HAP-1 (cell line): ENCODE data around the gene CARD14.
"Not testable (repeated sequence)": the region's sequence is repeated elsewhere in the genome, so short reads cannot be mapped to it uniquely, and the experiment has no call there.

Experiments
- DNase-seq, 2 experiments: peaks; one replicate each; pipeline ENCODE4 v3.0.0-alpha.2; 2016 to 2020; ENCODE audit warnings: low spot score in 2 of 2
- H3K27me3 ChIP-seq: fragments of 250-450 bp; sonication (Bioruptor Pico); 2 replicates; pipeline ENCODE4 v1.5.1; 2020; ENCODE audit warnings: low read depth, mild to moderate bottlenecking, moderate library complexity
- H3K36me3 ChIP-seq: fragments of 250-450 bp; sonication (Bioruptor Pico); replicated peaks from 2 replicates; pipeline ENCODE4 v1.5.1; 2020; ENCODE audit warnings: mild to moderate bottlenecking
- H3K4me1 ChIP-seq: fragments of 250-450 bp; sonication (Bioruptor Pico); 2 replicates; pipeline ENCODE4 v1.5.1; 2020; ENCODE audit warnings: mild to moderate bottlenecking
- H3K4me3 ChIP-seq: fragments of 250-450 bp; sonication (Bioruptor Pico); 2 replicates; pipeline ENCODE4 v1.5.1; 2020; ENCODE audit warnings: mild to moderate bottlenecking, moderate library complexity
- H3K9me3 ChIP-seq: fragments of 250-450 bp; sonication (Bioruptor Pico); 2 replicates; pipeline ENCODE4 v1.5.1; 2020; ENCODE audit warnings: mild to moderate bottlenecking, moderate library complexity
- in situ Hi-C: fragments of 300-500 bp; cut with MboI; formaldehyde crosslinking; loops from 3 replicates; pipeline ENCODE4 v1.14.3; 2020; ENCODE audit warnings: low sequenced_read_pairs, inconsistent platforms, mixed read lengths

CARD14 gene

DNA sequence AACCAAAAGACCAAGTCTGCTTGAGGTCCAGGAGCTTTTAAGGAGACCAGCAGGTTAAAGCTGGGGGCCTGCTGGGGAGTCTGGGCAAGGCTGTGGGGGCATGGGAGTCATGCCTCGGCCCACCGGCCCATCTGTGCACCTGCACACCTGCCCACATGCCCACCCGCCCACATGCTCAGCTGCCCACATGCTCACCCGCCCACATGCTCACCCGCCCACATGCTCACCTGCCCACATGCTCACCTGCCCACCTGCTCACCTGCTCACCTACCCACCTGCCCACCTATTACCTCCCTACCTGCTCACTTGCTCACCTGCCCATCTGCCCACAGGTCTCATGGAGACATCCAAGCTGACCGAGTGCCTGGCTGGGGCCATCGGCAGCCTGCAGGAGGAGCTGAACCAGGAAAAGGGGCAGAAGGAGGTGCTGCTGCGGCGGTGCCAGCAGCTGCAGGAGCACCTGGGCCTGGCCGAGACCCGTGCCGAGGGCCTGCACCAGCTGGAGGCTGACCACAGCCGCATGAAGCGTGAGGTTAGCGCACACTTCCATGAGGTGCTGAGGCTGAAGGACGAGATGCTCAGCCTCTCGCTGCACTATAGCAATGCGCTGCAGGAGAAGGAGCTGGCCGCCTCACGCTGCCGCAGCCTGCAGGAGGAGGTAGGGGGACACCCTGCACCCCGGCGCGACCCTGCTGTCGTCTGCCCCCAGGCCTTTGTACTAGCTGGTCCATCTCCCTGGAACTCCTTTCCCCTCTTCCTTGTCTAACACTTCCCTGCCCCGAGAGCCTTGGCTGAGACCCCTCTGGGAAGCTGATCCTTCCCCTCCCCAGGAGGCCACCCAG is 14.0 kb downstream of the CARD14 start:
- no peak for DNase-seq
- H3K4me3 ChIP-seq: no peak overlapping the region
- in situ Hi-C loops: no loop called here
- H3K4me1 ChIP-seq: no peaks in the 10 kb centered on the region
- H3K36me3 ChIP-seq: no peaks in the 10 kb centered on the region
- H3K27me3 ChIP-seq: no peaks in the 10 kb centered on the region
- H3K9me3 ChIP-seq: no peaks in the 10 kb centered on the region

DNA sequence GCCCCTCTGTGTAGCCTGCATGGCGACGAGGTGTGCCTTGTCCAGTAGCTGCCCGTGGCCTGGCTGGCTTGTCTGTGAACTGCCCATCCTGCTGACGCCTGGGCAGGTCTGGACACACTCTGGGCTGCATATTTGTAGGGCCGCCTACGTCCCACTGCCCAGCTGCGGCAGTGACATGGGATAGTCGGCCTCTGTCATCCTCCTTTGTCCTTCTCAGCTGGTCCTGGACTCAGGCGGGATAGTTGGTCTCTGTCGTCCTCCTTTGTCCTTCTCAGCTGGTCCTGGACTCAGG is 14.5 kb downstream of the CARD14 start:
- in situ Hi-C loops: no loop called here
- Histone ChIP-seq H3K36me3 (no peaks in the 10 kb centered on the region), H3K9me3 (no peaks in the 10 kb centered on the region), H3K4me3 (no peak overlapping the region), H3K27me3 (no peaks in the 10 kb centered on the region), H3K4me1 (no peaks in the 10 kb centered on the region)
- DNase-seq: no peak

DNA sequence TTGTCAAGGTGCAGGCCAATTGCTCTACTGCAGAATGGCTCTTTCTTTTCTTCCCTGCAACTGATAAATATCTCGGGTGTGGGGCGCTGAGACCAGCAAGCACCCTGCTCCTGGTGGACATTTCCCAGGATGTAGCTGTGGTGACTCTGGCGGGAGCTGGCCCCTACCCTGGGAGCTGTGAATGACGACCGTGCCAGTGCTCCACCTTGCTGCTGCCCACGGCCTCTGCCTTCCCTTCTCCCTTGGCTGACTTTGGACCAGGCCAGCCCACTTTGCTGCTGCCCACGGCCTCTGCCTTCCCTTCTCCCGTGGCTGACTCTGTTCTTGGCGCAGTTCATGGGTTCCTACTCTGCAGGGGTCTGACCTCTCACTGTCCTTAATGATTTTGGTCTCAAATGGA is 16.1 kb downstream of the CARD14 start:
- Histone ChIP-seq H3K4me1 (no peaks in the 10 kb centered on the region), H3K4me3 (no peak overlapping the region), H3K9me3 (no peaks in the 10 kb centered on the region), H3K36me3 (no peaks in the 10 kb centered on the region), H3K27me3 (no peaks in the 10 kb centered on the region)
- no peak for DNase-seq
- in situ Hi-C loops: no loop called here

DNA sequence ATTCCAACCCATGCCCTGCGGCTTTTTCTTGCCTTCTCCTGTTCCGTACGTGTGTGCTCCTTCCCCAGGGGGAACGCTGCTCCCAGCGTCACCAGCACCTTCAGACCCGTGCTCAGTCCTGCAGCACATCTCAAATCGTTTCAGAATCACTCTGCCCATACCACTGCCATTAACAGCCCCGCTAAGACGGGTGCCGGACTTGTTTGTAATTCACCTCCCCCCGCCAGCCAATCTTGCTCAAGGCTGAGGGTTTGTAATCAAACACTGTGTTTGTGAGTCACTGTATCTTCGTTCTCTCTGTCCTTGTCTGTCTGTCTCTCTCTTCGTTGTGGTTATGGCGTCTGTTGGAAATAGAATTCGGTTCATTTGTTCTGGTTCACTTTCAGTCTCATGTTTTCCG is 17.3 kb downstream of the CARD14 start:
- Histone ChIP-seq H3K4me1 (no peaks in the 10 kb centered on the region), H3K27me3 (no peaks in the 10 kb centered on the region), H3K9me3 (no peaks in the 10 kb centered on the region), H3K4me3 (no peak overlapping the region), H3K36me3 (no peaks in the 10 kb centered on the region)
- no peak for DNase-seq
- in situ Hi-C loops: no loop called here

DNA sequence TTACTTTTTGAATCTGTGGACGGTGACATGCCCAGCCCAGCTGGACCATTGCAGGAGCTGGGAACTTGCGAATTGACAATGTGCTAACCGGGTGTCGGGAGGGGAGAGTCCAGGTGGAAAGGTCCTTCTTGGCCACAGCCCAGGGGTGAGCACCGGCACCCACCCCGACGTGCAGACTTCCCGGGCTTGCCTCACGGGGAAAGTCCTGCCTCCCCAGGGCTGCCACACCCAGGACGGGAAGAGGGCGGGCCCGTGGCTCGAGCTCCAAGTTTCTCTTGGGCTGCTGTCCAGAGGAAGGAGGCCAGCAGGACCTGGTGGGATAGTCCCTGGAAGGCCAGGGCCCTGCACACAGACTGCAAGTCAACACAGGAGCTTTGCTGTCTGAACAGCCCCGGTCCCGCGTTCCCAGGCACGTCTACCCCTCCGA is 17.7 kb downstream of the CARD14 start:
- Histone ChIP-seq H3K36me3 (no peaks in the 10 kb centered on the region), H3K4me1 (no peaks in the 10 kb centered on the region), H3K4me3 (no peak overlapping the region), H3K27me3 (no peaks in the 10 kb centered on the region), H3K9me3 (no peaks in the 10 kb centered on the region)
- DNase-seq: no peak
- in situ Hi-C loops: no loop called here

DNA sequence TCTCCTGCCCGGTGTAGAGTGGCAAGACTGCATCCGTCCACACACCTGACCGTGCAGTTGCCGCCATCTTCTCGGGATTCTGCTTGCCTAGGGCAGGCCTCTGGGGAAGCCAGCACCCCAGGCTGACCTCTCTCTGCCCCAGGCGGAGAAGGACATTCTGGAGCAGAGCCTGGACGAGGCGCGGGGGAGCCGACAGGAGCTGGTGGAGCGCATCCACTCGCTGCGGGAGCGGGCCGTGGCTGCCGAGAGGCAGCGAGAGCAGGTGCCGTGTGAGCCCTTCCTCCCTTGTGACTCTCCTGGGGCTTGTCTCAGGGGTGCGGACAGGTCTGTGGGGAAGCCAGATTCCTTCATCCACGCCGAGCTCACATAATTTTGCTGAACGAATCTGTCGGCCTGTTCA is 19.8 kb downstream of the CARD14 start:
- in situ Hi-C loops: no loop called here
- H3K9me3 ChIP-seq: no peaks in the 10 kb centered on the region
- H3K27me3 ChIP-seq: no peaks in the 10 kb centered on the region
- DNase-seq: no peak
- no peak overlapping the region for H3K4me3 ChIP-seq
- H3K36me3 ChIP-seq: no peaks in the 10 kb centered on the region
- no peaks in the 10 kb centered on the region for H3K4me1 ChIP-seq

DNA sequence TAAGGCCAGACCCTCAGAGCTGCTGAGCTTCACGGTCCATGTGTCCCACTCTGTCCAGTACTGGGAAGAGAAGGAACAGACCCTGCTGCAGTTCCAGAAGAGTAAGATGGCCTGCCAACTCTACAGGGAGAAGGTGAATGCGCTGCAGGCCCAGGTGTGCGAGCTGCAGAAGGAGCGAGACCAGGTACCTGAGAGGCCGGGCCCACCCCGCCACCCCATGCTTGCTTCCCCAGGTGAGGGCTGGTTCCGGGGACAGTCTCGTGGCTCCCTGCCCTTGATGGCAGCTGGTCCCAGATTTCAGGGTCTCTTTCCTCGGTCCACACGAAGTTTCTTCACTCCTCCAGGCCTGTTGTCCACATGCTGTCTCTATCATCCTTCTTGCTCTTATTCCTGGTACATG is 20.9 kb downstream of the CARD14 start:
- in situ Hi-C loops: no loop called here
- H3K4me3 ChIP-seq: no peak overlapping the region
- no peaks in the 10 kb centered on the region for H3K27me3 ChIP-seq

DNA sequence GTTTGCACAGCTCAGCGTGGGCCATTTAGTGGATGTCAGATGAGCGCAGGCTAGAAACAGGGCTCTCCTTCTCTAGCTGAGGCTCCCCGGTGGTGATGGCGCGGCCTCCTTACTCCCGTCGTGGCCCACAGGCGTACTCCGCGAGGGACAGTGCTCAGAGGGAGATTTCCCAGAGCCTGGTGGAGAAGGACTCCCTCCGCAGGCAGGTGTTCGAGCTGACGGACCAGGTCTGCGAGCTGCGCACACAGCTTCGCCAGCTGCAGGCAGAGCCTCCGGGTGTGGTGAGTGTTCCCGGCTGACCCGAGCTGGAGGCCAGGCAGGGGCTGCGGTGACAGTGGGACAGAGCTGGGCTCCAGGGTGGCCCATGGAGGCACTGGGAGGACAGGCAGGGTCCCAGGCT is 21.4 kb downstream of the CARD14 start:
- no peaks in the 10 kb centered on the region for H3K9me3 ChIP-seq
- H3K4me3 ChIP-seq: no peak overlapping the region
- no peaks in the 10 kb centered on the region for H3K27me3 ChIP-seq
- in situ Hi-C loops: no loop called here
- H3K4me1 ChIP-seq: no peaks in the 10 kb centered on the region
- DNase-seq: no peak
- no peaks in the 10 kb centered on the region for H3K36me3 ChIP-seq

More for the DNA sequence above, 20.9 kb downstream of the CARD14 start:
- DNase-seq: no peak
- Histone ChIP-seq H3K36me3 (no peaks in the 10 kb centered on the region), H3K9me3 (no peaks in the 10 kb centered on the region), H3K4me1 (no peaks in the 10 kb centered on the region)

DNA sequence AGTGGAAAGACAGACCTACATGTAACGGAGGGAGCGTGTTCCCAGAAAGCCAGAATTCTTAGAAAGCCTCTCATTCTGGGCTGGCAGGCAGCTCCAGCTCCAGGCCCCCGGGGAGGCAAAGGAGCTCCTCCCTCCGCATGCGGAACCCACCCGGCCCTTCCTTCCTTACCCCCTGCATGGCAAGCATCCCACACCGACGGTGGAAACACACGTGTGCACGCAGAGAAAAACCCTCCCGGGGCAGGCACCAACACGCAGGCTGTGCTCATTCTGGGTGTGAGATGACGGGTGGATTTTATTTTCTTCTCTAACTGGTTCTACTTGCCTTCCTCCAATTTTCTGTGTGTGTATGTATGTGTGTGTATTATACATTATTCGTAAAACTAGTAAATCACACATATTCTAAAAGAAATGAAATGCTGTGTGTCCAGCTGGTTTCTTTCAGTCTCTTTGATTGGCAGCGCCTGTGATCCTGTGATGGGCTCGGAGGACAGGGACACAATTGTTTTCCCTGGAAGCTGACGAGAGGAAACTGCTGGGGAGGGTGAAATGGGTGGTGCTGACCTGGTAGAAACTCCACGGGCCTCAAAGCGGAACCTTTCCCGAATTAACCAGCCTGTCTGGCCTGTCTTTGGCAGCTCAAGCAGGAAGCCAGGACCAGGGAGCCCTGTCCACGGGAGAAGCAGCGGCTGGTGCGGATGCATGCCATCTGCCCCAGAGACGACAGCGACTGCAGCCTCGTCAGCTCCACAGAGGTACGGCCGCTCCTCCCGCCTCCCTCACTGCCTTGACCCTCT is 22.2 kb downstream of the CARD14 start:
- H3K27me3 ChIP-seq: no peaks in the 10 kb centered on the region
- H3K4me3 ChIP-seq: no peak overlapping the region
- no peaks in the 10 kb centered on the region for H3K4me1 ChIP-seq
- DNase-seq: no peak
- in situ Hi-C loops: no loop called here
- H3K9me3 ChIP-seq: no peaks in the 10 kb centered on the region
- H3K36me3 ChIP-seq: no peaks in the 10 kb centered on the region

DNA sequence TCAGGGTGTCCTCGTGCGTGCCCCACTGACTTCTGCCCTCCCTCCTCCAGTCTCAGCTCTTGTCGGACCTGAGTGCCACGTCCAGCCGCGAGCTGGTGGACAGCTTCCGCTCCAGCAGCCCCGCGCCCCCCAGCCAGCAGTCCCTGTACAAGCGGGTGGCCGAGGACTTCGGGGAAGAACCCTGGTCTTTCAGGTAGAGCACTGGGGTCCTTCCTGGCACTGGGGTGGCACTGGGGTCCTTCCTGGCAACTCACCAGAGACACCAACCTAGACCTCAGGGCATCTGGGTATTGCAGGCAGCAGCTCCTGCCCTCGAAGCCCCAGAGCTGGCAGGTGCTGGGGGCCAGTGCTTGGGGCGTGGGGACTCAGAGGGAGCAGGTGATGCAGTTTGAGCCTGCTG is 25.3 kb downstream of the CARD14 start:
- Histone ChIP-seq H3K4me1 (no peaks in the 10 kb centered on the region), H3K4me3 (no peak overlapping the region), H3K27me3 (no peaks in the 10 kb centered on the region), H3K36me3 (no peaks in the 10 kb centered on the region), H3K9me3 (no peaks in the 10 kb centered on the region)
- in situ Hi-C loops: no loop called here
- no peak for DNase-seq

DNA sequence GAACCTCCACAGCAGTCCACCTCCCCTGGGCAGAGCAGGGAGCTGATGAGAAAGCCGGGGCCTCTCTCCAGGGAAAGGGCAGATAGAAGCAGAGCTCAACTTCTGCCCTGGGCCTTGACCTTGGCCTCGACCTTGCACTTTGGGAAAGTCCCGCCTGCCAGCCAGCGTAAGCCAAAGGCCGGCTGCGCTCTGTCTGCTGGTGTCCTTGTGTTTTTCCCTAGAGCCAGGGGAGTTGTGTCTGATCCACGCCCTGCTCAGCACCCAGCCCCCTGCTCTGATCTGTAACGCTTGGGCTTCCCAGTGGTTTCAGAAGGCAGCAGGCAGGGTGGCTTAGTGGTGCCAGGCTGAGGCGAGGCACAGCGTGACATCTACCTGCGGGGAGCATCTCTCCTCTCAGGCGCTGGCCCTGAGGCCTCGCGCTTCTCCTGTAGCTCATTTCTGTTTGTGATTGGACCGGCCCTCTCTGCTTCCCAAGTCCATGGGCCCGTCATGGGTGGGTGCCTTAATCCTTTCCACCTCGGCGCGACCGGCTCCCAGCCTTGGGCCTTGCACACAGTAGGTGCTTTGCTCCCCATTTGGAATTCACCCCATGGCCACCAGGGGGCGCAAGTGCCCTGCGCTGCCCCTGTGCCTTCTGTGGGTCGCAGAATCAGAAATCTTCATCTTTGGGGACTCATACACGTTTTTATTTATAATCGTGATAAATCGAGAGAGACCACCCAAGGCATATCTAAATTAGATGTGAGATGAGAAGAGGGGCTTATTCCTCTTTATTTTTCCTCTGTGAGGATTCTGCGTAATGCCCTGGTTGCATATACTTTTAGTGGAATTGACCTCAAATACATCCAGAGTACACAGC is 26.1 kb downstream of the CARD14 start:
- in situ Hi-C loops: no loop called here
- Histone ChIP-seq H3K4me1 (no peaks in the 10 kb centered on the region), H3K36me3 (no peaks in the 10 kb centered on the region), H3K4me3 (no peak overlapping the region), H3K9me3 (no peaks in the 10 kb centered on the region), H3K27me3 (no peaks in the 10 kb centered on the region)
- peak in 1 of 2 experiments; percentile 45 for DNase-seq

DNA sequence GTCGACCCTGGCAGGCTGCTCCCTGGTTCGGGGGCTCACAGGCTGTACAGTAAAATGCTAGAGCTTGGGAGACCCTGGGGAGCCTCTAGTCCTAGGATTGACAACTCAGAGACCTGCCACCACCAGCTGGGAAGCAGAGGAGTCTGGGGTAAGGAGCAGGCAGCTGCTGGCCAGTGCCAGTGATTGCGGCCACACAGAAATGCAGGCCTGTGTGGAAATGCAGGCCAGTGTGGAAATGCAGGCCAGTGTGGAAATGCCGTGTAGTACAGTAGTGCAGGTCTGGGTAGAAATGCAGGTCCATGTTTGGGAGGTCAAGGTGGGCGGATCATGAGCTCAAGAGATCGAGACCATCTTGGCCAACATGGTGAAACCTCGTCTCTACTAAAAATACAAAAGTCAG is 26.8 kb downstream of the CARD14 start:
- H3K36me3 ChIP-seq: no peaks in the 10 kb centered on the region
- DNase-seq: no peak
- H3K27me3 ChIP-seq: no peaks in the 10 kb centered on the region
- H3K9me3 ChIP-seq: no peaks in the 10 kb centered on the region
- no peak overlapping the region for H3K4me3 ChIP-seq
- in situ Hi-C loops: no loop called here
- H3K4me1 ChIP-seq: no peaks in the 10 kb centered on the region

DNA sequence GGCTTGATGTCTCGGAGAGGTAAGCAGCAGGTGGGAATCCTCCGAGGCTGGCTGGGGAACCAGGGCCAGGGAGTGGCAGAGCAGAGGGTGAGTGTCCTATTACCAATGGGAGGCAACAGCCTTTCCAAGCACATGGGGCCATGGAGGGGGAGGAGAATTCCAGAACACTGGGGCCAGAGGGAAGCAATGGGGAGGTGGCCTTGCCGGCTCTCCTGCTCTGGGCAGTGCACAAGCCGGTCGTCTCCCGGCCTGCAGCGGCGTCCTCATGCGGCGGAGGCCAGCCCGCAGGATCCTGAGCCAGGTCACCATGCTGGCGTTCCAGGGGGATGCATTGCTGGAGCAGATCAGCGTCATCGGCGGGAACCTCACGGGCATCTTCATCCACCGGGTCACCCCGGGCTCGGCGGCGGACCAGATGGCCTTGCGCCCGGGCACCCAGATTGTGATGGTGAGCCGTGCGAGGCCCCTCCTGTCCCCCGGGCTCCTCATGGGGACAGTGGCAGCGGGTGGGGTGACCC is 28.4 kb downstream of the CARD14 start:
- Histone ChIP-seq H3K36me3 (no peaks in the 10 kb centered on the region), H3K9me3 (no peaks in the 10 kb centered on the region), H3K4me1 (no peaks in the 10 kb centered on the region), H3K4me3 (no peak overlapping the region), H3K27me3 (no peaks in the 10 kb centered on the region)
- in situ Hi-C loops: no loop called here
- DNase-seq: no peak

DNA sequence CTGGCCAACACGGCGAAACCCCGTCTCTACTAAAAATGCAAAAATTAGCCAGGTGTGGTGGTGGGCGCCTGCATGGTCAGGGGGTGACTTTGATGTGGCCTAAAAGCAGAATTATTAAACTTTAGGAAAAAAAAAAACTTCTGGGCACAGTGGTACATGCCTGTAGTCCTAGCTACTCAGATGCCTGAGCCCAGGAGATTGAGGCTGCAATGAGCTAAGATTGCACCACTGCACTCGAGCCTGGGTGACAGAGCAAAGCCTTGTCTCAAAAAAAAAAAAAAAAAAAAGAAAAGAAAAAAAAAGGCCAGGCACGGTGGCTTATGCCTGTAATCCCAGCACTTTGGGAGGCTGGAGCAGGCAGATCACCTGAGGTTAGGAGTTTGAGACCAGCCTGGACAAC is 29.5 kb downstream of the CARD14 start:
- H3K9me3 ChIP-seq, H3K36me3 ChIP-seq, H3K4me3 ChIP-seq, DNase-seq, H3K4me1 ChIP-seq, H3K27me3 ChIP-seq, in situ Hi-C loops: not testable (repeated sequence)
